Panc1 (cell line): ENCODE results near the gene FKBP4. TPM values are rescaled to one million over a fixed set of nuclear protein-coding genes. Genes with fewer than 3 reads are reported as not detected.

Experiments
- ATAC-seq: fragments of 200-7000 bp; cut with Tn5 transposase; 2 replicates; pipeline ENCODE4 v1.9.1; 2020; ENCODE audit warnings: mild to moderate bottlenecking, moderate library complexity
- BruUV-seq: library from RNA; stranded (reverse); fragments of 400-500 nt; replicated peaks from 2 replicates; lab custom pipeline; 2021; lab: Mats Ljungman, UMichigan
- CTCF ChIA-PET: fragments of 300-600 bp; sonication (Branson Sonifier 250); formaldehyde crosslinking; loops from one replicate; lab custom pipeline; 2022; ENCODE audit warnings: antibody characterized with exemption; lab: Charles Lee
- POLR2A ChIA-PET: fragments of 300-600 bp; sonication (Branson Sonifier 250); formaldehyde crosslinking; loops from one replicate; lab custom pipeline; 2022; ENCODE audit warnings: antibody characterized with exemption; lab: Charles Lee
- DNase-seq: peaks from one replicate; pipeline ENCODE4 v3.0.0-alpha.2; 2010; ENCODE audit warnings: low read depth, low spot score
- H3K27ac ChIP-seq: 2 replicates; pipeline ENCODE4 v1.5.1; 2011; ENCODE audit warnings: mild to moderate bottlenecking, low read length, inconsistent platforms
- H3K27me3 ChIP-seq: fragments of 200-500 bp; sonication (Bioruptor generic); 2 replicates; pipeline ENCODE4 v1.6.0; 2014; ENCODE audit warnings: low read length, inconsistent platforms; ENCODE audit not compliant: control insufficient read depth, insufficient read depth
- H3K36me3 ChIP-seq: fragments of 200-500 bp; sonication (Bioruptor generic); 2 replicates; pipeline ENCODE4 v1.5.1; 2014; ENCODE audit warnings: inconsistent platforms, mild to moderate bottlenecking, low read length, moderate library complexity; ENCODE audit not compliant: control insufficient read depth, insufficient read depth
- H3K4me1 ChIP-seq: 2 replicates; pipeline ENCODE4 v1.5.1; 2011; ENCODE audit warnings: inconsistent platforms, mild to moderate bottlenecking, low read length, moderate library complexity; ENCODE audit not compliant: control insufficient read depth, insufficient read depth
- H3K4me3 ChIP-seq, 2 experiments: 2 replicates each; pipeline ENCODE4 v1.5.1; 2011 to 2012; ENCODE audit warnings: low read depth in 2 of 2, low read length in 2 of 2, mild to moderate bottlenecking in 2 of 2, inconsistent platforms in 1 of 2, moderate library complexity in 1 of 2
- H3K9me3 ChIP-seq: fragments of 200-500 bp; sonication (Bioruptor generic); 2 replicates; pipeline ENCODE4 v1.5.1; 2014; ENCODE audit warnings: low read depth, mild to moderate bottlenecking, inconsistent platforms, low read length, moderate library complexity; ENCODE audit not compliant: control insufficient read depth, insufficient read depth
- POLR2AphosphoS5 ChIP-seq: IDR thresholded peaks from 2 replicates; pipeline ENCODE4 v1.6.1; 2012; ENCODE audit warnings: mild to moderate bottlenecking, low read depth, low read length, moderate library complexity
- SIN3A ChIP-seq: IDR thresholded peaks from 2 replicates; pipeline ENCODE4 v1.6.1; 2012; ENCODE audit warnings: low read depth, mild to moderate bottlenecking, low read length, moderate library complexity, borderline replicate concordance; ENCODE audit not compliant: insufficient read depth
- TCF7L2 ChIP-seq: IDR thresholded peaks from 2 replicates; pipeline ENCODE4 v1.6.1; 2011; ENCODE audit warnings: mild to moderate bottlenecking, low read depth, low read length, inconsistent platforms
- in situ Hi-C: cut with HindIII; loops from 2 replicates; pipeline ENCODE4 v1.10.0; 2016; ENCODE audit warnings: low sequenced_read_pairs, low pct_unique_long_range_greater_than_20kb
- intact Hi-C: fragments of 100-400 bp; cut with micrococcal nuclease; formaldehyde crosslinking; loops from one replicate; pipeline ENCODE4 v1.10.0; 2022; ENCODE audit not compliant: unreplicated experiment
- total RNA-seq: library from RNA; stranded (reverse); gene quantifications from one replicate; pipeline ENCODE4 v1.2.1, GENCODE V29; 2021; ENCODE audit not compliant: unreplicated experiment
- TF ChIP-seq, protein P1 (sequence below): fragments of 450-650 bp; IDR thresholded peaks from 2 replicates; pipeline ENCODE4 v1.5.1; 2017; ENCODE audit warnings: mild to moderate bottlenecking
- TF ChIP-seq, protein P2 (sequence below), 2 experiments: IDR thresholded peaks; 2 replicates each; pipeline ENCODE4 v1.6.1; 2011 to 2012; ENCODE audit warnings: low read depth in 2 of 2, control low read depth in 1 of 2, low read length in 1 of 2, mild to moderate bottlenecking in 1 of 2, moderate library complexity in 1 of 2; ENCODE audit not compliant: insufficient read depth in 1 of 2

FKBP4 gene
- total RNA-seq, 1 experiment from 2014 or later, result 64.9 TPM

DNA sequence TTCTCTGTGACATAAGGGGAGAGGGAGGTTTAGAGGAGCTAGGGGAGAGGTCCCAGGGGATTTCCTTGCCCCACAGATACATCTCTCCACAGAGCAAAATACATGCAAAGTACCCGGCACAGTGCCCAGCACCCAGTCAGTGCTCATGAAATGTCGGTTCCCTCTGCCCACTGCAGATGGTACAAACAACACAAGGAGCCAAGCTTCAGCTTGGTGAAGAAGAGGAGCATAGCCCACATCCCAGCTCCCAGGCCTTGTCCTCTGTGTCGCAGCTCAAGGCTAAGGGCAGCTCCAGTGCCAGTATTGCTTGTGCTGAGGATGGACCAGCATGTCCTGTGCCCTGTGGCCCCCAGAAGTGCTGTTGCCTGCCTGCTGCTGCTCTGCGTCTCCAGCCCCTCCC, 35.0 kb upstream of the FKBP4 start:
- ATAC-seq (no peak), DNase-seq (no peak)
- ChIA-PET POLR2A (no interaction called here), CTCF (no interaction called here)
- no TSS peak for BruUV-seq
- Histone ChIP-seq H3K27ac (no peak overlapping the region), H3K9me3 (no peaks in the 10 kb centered on the region), H3K4me1 (no peaks in the 10 kb centered on the region), H3K36me3 (no peaks in the 10 kb centered on the region), H3K27me3 (no peaks in the 10 kb centered on the region), H3K4me3 (no peak overlapping the region)
- in situ Hi-C loops (no loop called here), intact Hi-C loops (no loop called here)
- TF ChIP-seq SIN3A, result no peak
- no peak for TF ChIP-seq POLR2AphosphoS5
- TF ChIP-seq TCF7L2, result no peak
- TF ChIP-seq, protein P1, sequence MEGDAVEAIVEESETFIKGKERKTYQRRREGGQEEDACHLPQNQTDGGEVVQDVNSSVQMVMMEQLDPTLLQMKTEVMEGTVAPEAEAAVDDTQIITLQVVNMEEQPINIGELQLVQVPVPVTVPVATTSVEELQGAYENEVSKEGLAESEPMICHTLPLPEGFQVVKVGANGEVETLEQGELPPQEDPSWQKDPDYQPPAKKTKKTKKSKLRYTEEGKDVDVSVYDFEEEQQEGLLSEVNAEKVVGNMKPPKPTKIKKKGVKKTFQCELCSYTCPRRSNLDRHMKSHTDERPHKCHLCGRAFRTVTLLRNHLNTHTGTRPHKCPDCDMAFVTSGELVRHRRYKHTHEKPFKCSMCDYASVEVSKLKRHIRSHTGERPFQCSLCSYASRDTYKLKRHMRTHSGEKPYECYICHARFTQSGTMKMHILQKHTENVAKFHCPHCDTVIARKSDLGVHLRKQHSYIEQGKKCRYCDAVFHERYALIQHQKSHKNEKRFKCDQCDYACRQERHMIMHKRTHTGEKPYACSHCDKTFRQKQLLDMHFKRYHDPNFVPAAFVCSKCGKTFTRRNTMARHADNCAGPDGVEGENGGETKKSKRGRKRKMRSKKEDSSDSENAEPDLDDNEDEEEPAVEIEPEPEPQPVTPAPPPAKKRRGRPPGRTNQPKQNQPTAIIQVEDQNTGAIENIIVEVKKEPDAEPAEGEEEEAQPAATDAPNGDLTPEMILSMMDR, result no peak
- TF ChIP-seq, protein P2, sequence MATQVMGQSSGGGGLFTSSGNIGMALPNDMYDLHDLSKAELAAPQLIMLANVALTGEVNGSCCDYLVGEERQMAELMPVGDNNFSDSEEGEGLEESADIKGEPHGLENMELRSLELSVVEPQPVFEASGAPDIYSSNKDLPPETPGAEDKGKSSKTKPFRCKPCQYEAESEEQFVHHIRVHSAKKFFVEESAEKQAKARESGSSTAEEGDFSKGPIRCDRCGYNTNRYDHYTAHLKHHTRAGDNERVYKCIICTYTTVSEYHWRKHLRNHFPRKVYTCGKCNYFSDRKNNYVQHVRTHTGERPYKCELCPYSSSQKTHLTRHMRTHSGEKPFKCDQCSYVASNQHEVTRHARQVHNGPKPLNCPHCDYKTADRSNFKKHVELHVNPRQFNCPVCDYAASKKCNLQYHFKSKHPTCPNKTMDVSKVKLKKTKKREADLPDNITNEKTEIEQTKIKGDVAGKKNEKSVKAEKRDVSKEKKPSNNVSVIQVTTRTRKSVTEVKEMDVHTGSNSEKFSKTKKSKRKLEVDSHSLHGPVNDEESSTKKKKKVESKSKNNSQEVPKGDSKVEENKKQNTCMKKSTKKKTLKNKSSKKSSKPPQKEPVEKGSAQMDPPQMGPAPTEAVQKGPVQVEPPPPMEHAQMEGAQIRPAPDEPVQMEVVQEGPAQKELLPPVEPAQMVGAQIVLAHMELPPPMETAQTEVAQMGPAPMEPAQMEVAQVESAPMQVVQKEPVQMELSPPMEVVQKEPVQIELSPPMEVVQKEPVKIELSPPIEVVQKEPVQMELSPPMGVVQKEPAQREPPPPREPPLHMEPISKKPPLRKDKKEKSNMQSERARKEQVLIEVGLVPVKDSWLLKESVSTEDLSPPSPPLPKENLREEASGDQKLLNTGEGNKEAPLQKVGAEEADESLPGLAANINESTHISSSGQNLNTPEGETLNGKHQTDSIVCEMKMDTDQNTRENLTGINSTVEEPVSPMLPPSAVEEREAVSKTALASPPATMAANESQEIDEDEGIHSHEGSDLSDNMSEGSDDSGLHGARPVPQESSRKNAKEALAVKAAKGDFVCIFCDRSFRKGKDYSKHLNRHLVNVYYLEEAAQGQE (IDR thresholded peaks at IDR 0.05; ENCODE audit: insufficient read depth in 1 of 2, low read depth in 2 of 2, low read length in 1 of 2), result no peak

DNA sequence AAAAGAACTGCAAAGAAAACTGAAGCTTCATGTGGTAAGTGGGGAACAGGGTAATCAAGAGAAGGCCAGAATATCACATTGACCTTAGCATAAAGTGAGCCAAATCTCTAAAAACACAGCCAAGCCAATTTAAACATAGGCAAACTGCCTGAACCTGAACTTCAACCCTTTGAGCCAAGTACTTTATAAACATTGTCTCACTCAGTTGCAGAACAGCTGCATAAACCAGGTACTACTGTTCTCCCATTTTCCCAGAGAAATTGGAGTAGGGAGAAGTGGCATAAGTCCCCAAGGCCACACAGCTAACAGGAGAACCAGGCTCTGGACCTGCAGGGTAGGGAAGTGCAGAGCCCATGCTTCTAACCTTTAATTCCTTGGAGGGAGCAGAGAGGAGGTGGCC, 30.4 kb upstream of the FKBP4 start:
- BruUV-seq, result no TSS peak
- ATAC-seq (no peak), DNase-seq (no peak)
- H3K9me3 ChIP-seq, result no peaks in the 10 kb centered on the region
- H3K36me3 ChIP-seq, result no peaks in the 10 kb centered on the region
- no peaks in the 10 kb centered on the region for H3K27me3 ChIP-seq
- intact Hi-C loops (no loop called here), in situ Hi-C loops (no loop called here)
- TF ChIP-seq, protein P2 (IDR thresholded peaks at IDR 0.05; ENCODE audit: insufficient read depth in 1 of 2, low read depth in 2 of 2, low read length in 1 of 2), result no peak
- TF ChIP-seq POLR2AphosphoS5 (no peak), SIN3A (no peak), TCF7L2 (no peak)
- TF ChIP-seq, protein P1, result no peak
- ChIA-PET CTCF (no interaction called here), POLR2A (no interaction called here)
- no peaks in the 10 kb centered on the region for H3K4me1 ChIP-seq
- no peak overlapping the region for H3K4me3 ChIP-seq
- H3K27ac ChIP-seq, result no peak overlapping the region
